WTC11 (cell line): ENCODE measurements around the gene GDPGP1.

ENCODE experiments used
- ATF2 ChIP-seq: sonication (generic); formaldehyde crosslinking; IDR thresholded peaks from 2 replicates; pipeline ENCODE4 v1.8.1; 2022; ENCODE audit warnings: low read depth, missing genetic modification reagents, borderline replicate concordance
- CBFB ChIP-seq: sonication (generic); formaldehyde crosslinking; IDR thresholded peaks from 2 replicates; pipeline ENCODE4 v1.8.1; 2022; ENCODE audit warnings: mild to moderate bottlenecking, low read depth, missing genetic modification reagents
- CTCF ChIP-seq: fragments of 200-600 bp; IDR thresholded peaks from 2 replicates; pipeline ENCODE4 v1.8.0; 2022; ENCODE audit warnings: antibody characterized with exemption
- ESRRA ChIP-seq: sonication (generic); formaldehyde crosslinking; IDR thresholded peaks from 2 replicates; pipeline ENCODE4 v1.8.1; 2022; ENCODE audit warnings: mild to moderate bottlenecking, missing genetic modification reagents, borderline replicate concordance
- HMGA2 ChIP-seq: fragments of 250-450 bp; sonication (Bioruptor Pico); IDR thresholded peaks from 2 replicates; pipeline ENCODE4 v1.4.0; 2021; ENCODE audit warnings: mild to moderate bottlenecking, moderate library complexity
- JUN ChIP-seq: sonication (generic); formaldehyde crosslinking; IDR thresholded peaks from 2 replicates; pipeline ENCODE4 v1.8.0; 2023; ENCODE audit warnings: mild to moderate bottlenecking, missing genetic modification reagents
- NR3C1 ChIP-seq: sonication (generic); formaldehyde crosslinking; conservative IDR thresholded peaks from 2 replicates; pipeline ENCODE4 v1.8.1; 2023; ENCODE audit warnings: low read depth, mild to moderate bottlenecking, missing genetic modification reagents
- SP1 ChIP-seq: sonication (generic); formaldehyde crosslinking; conservative IDR thresholded peaks from 2 replicates; pipeline ENCODE4 v1.8.1; 2022; ENCODE audit warnings: missing genetic modification reagents
- USF1 ChIP-seq: sonication (generic); formaldehyde crosslinking; IDR thresholded peaks from 2 replicates; pipeline ENCODE4 v1.8.0; 2022; ENCODE audit warnings: mild to moderate bottlenecking, missing genetic modification reagents
- ZNF121 ChIP-seq: sonication (generic); formaldehyde crosslinking; IDR thresholded peaks from 2 replicates; pipeline ENCODE4 v1.8.0; 2023; ENCODE audit warnings: missing genetic modification reagents
- ZNF416 ChIP-seq: fragments of 250-450 bp; sonication (Bioruptor Pico); IDR thresholded peaks from 2 replicates; pipeline ENCODE4 v1.9.0; 2021; ENCODE audit warnings: mild to moderate bottlenecking, inconsistent platforms

GRCh38 chr15:90287946-90288345 is 53.9 kb downstream of the GDPGP1 start:
- TF ChIP-seq ESRRA (CRISPR knock-in tag) (no peak), CTCF (no peak), ZNF121 (no peak), ATF2 (CRISPR knock-in tag) (no peak), JUN (CRISPR knock-in tag) (no peak), SP1 (CRISPR knock-in tag) (no peak), USF1 (CRISPR knock-in tag) (no peak), NR3C1 (CRISPR knock-in tag) (no peak), ZNF416 (no peak), CBFB (CRISPR knock-in tag) (no peak), HMGA2 (CRISPR knock-in tag) (no peak)
